HG02763 (cell line): ENCODE results near the gene SLC12A3.

Experiments used
- ATAC-seq: cut with Tn5 transposase; IDR thresholded peaks from one replicate; pipeline ENCODE4 v1.9.1; 2021; ENCODE audit warnings: mild to moderate bottlenecking, moderate library complexity; ENCODE audit not compliant: unreplicated experiment

Gene SLC12A3

GRCh38 chr16:56864960-56865359, at the start of gene SLC12A3:
Gene SLC12A3 (plus strand): TSS chr16:56865207. CDS start chr16:56865236, 29 bp downstream.
- ATAC-seq = no peak

- no peak for ATAC-seq
Measured at GRCh38 chr16:56815721-56816120, 49.3 kb upstream of the SLC12A3 start.

- ATAC-seq = no peak
Measured at GRCh38 chr16:56817056-56817455, 48.0 kb upstream of the SLC12A3 start.

GRCh38 chr16:56817938-56818337, 47.1 kb upstream of the SLC12A3 start:
- no peak for ATAC-seq

GRCh38 chr16:56823081-56823733, 41.8 kb upstream of the SLC12A3 start:
- no peak for ATAC-seq

- no peak for ATAC-seq
Measured at GRCh38 chr16:56824331-56824730, 40.7 kb upstream of the SLC12A3 start.

GRCh38 chr16:56824804-56825203, 40.2 kb upstream of the SLC12A3 start:
- no peak for ATAC-seq

- no peak for ATAC-seq
Measured at GRCh38 chr16:56825826-56826225, 39.2 kb upstream of the SLC12A3 start.

GRCh38 chr16:56828647-56829046, 36.4 kb upstream of the SLC12A3 start:
- ATAC-seq = no peak

GRCh38 chr16:56830669-56831068, 34.3 kb upstream of the SLC12A3 start:
- ATAC-seq = no peak

- ATAC-seq = no peak
Measured at GRCh38 chr16:56832768-56833167, 32.2 kb upstream of the SLC12A3 start.

GRCh38 chr16:56833243-56833970, 31.6 kb upstream of the SLC12A3 start:
- ATAC-seq = no peak

- no peak for ATAC-seq
Measured at GRCh38 chr16:56835320-56835719, 29.7 kb upstream of the SLC12A3 start.

GRCh38 chr16:56836410-56837230, 28.4 kb upstream of the SLC12A3 start:
- no peak for ATAC-seq

- ATAC-seq = no peak
Measured at GRCh38 chr16:56838622-56839337, 26.2 kb upstream of the SLC12A3 start.

- ATAC-seq = no peak
Measured at GRCh38 chr16:56841233-56841632, 23.8 kb upstream of the SLC12A3 start.

- ATAC-seq = no peak
Measured at GRCh38 chr16:56841659-56842058, 23.3 kb upstream of the SLC12A3 start.

GRCh38 chr16:56842133-56842532, 22.9 kb upstream of the SLC12A3 start:
- no peak for ATAC-seq

- no peak for ATAC-seq
Measured at GRCh38 chr16:56844056-56844455, 21.0 kb upstream of the SLC12A3 start.

- no peak for ATAC-seq
Measured at GRCh38 chr16:56847173-56847910, 17.7 kb upstream of the SLC12A3 start.
